Caco-2 (cell line): Measurements from ENCODE around the gene UNC119. TPM values are rescaled to one million over a fixed set of nuclear protein-coding genes. Genes with fewer than 3 reads are reported as not detected.

Source experiments
- BruUV-seq: library from RNA; stranded (reverse); fragments of 400-500 nt; replicated peaks from 2 replicates; lab custom pipeline; 2021; lab: Mats Ljungman, UMichigan
- CTCF ChIA-PET: fragments of 300-600 bp; sonication (Branson Sonifier 250); formaldehyde crosslinking; loops from one replicate; lab custom pipeline; 2022; ENCODE audit warnings: antibody characterized with exemption; lab: Charles Lee
- POLR2A ChIA-PET: fragments of 300-600 bp; sonication (Branson Sonifier 250); formaldehyde crosslinking; loops from one replicate; lab custom pipeline; 2022; ENCODE audit warnings: antibody characterized with exemption; lab: Charles Lee
- DNase-seq, 2 experiments: peaks; one replicate each; pipeline versions ENCODE4 v3.0.0 to v3.0.0-alpha.2; 2020 to 2022
- H3K27me3 ChIP-seq: replicated peaks from 2 replicates; pipeline ENCODE4 v1.6.0; 2011; ENCODE audit warnings: low read length; ENCODE audit not compliant: control insufficient read depth, insufficient read depth
- H3K36me3 ChIP-seq: 2 replicates; pipeline ENCODE4 v1.5.1; 2011; ENCODE audit warnings: low read length; ENCODE audit not compliant: control insufficient read depth, insufficient read depth
- H3K4me1 ChIP-seq: fragments of 250-450 bp; sonication (Bioruptor Pico); 2 replicates; pipeline ENCODE4 v1.5.1; 2020; ENCODE audit warnings: mild to moderate bottlenecking
- H3K4me3 ChIP-seq: 2 replicates; pipeline ENCODE4 v1.5.1; 2011; ENCODE audit warnings: low read depth, mild to moderate bottlenecking, control low read depth, low read length
- H3K9me3 ChIP-seq: fragments of 250-450 bp; sonication (Bioruptor Pico); 2 replicates; pipeline ENCODE4 v1.5.1; 2020; ENCODE audit warnings: mild to moderate bottlenecking, moderate library complexity
- H3K27ac Mint-ChIP-seq: one replicate; pipeline ENCODE4 v1.8.0; 2022; ENCODE audit warnings: mixed read lengths; ENCODE audit not compliant: unreplicated experiment
- H3K27me3 Mint-ChIP-seq: one replicate; pipeline ENCODE4 v1.8.0; 2022; ENCODE audit warnings: mixed read lengths; ENCODE audit not compliant: insufficient read depth, unreplicated experiment
- H3K36me3 Mint-ChIP-seq: one replicate; pipeline ENCODE4 v1.8.0; 2022; ENCODE audit warnings: mild to moderate bottlenecking, mixed read lengths; ENCODE audit not compliant: insufficient read depth, unreplicated experiment
- H3K4me1 Mint-ChIP-seq: one replicate; pipeline ENCODE4 v1.8.0; 2022; ENCODE audit warnings: low read depth, mixed read lengths; ENCODE audit not compliant: unreplicated experiment
- H3K4me3 Mint-ChIP-seq: one replicate; pipeline ENCODE4 v1.8.0; 2022; ENCODE audit warnings: mild to moderate bottlenecking, moderate library complexity, mixed read lengths; ENCODE audit not compliant: unreplicated experiment
- H3K9me3 Mint-ChIP-seq: one replicate; pipeline ENCODE4 v1.8.0; 2022; ENCODE audit warnings: mixed read lengths; ENCODE audit not compliant: unreplicated experiment
- CTCF ChIP-seq, 2 experiments: fragments of 200-600 bp in 1 of 2; IDR thresholded peaks; 1 replicate in 1 of 2; 2 replicates in 1 of 2; pipeline versions ENCODE4 v1.5.1 to v1.8.0; 2011 to 2022; ENCODE audit warnings: antibody characterized with exemption in 1 of 2, control low read depth in 1 of 2, inconsistent platforms in 1 of 2, low read depth in 1 of 2, low read length in 1 of 2, mild to moderate bottlenecking in 1 of 2, moderate library complexity in 1 of 2; ENCODE audit not compliant: insufficient read depth in 1 of 2, severe bottlenecking in 1 of 2, unreplicated experiment in 1 of 2
- intact Hi-C: fragments of 100-400 bp; cut with micrococcal nuclease; formaldehyde crosslinking; loops from one replicate; pipeline ENCODE4 v1.10.0; 2022; ENCODE audit not compliant: unreplicated experiment
- total RNA-seq: library from RNA; stranded (reverse); gene quantifications from 2 replicates; pipeline ENCODE4 v1.2.3, GENCODE V29; 2022

The UNC119 gene
- total RNA-seq, 1 experiment from 2014 or later: 40.5 TPM

- Mint-ChIP-seq H3K4me3 (no peak overlapping the region), H3K9me3 (no peaks in the 10 kb centered on the region)
- CTCF ChIA-PET: no interaction called here
Measured at GRCh38 chr17:28499364-28499664, 53.1 kb downstream of the UNC119 start.

GRCh38 chr17:28498652-28499363 is 53.6 kb downstream of the UNC119 start:
- POLR2A ChIA-PET: no interaction called here
- no TSS peak for BruUV-seq
- H3K4me3 Mint-ChIP-seq: no peak overlapping the region
- peaks cover 7% of the 10 kb centered on the region for H3K4me1 Mint-ChIP-seq
- Histone ChIP-seq H3K36me3 (no peaks in the 10 kb centered on the region), H3K4me1 (peaks cover 6% of the 10 kb centered on the region; the same call in 1 of the 2 replicates), H3K9me3 (no peaks in the 10 kb centered on the region), H3K4me3 (no peak overlapping the region), H3K27me3 (no peaks in the 10 kb centered on the region)
- H3K36me3 Mint-ChIP-seq: no peaks in the 10 kb centered on the region
- no peak for DNase-seq
- no peak for TF ChIP-seq CTCF (IDR thresholded peaks at IDR 0.05; ENCODE audit: insufficient read depth in 1 of 2, low read depth in 1 of 2, low read length in 1 of 2, severe bottlenecking in 1 of 2, unreplicated experiment in 1 of 2)
- H3K27me3 Mint-ChIP-seq: no peaks in the 10 kb centered on the region
- intact Hi-C loops: no loop called here
- no peak overlapping the region for H3K27ac Mint-ChIP-seq
- CTCF ChIA-PET: no interaction called here
- H3K9me3 Mint-ChIP-seq: no peaks in the 10 kb centered on the region

More at GRCh38 chr17:28499364-28499664, 53.1 kb downstream of the UNC119 start:
- Histone ChIP-seq H3K27me3 (no peaks in the 10 kb centered on the region), H3K9me3 (no peaks in the 10 kb centered on the region), H3K4me1 (peaks cover 6% of the 10 kb centered on the region; the same call in 1 of the 2 replicates), H3K4me3 (no peak overlapping the region), H3K36me3 (no peaks in the 10 kb centered on the region)
- TF ChIP-seq CTCF (IDR thresholded peaks at IDR 0.05; ENCODE audit: insufficient read depth in 1 of 2, low read depth in 1 of 2, low read length in 1 of 2, severe bottlenecking in 1 of 2, unreplicated experiment in 1 of 2): no peak
- Mint-ChIP-seq H3K4me1 (peaks cover 7% of the 10 kb centered on the region), H3K27ac (no peak overlapping the region), H3K27me3 (no peaks in the 10 kb centered on the region), H3K36me3 (no peaks in the 10 kb centered on the region)
- intact Hi-C loops: no loop called here
- POLR2A ChIA-PET: no interaction called here
- no peak for DNase-seq
- BruUV-seq: no TSS peak

DNA sequence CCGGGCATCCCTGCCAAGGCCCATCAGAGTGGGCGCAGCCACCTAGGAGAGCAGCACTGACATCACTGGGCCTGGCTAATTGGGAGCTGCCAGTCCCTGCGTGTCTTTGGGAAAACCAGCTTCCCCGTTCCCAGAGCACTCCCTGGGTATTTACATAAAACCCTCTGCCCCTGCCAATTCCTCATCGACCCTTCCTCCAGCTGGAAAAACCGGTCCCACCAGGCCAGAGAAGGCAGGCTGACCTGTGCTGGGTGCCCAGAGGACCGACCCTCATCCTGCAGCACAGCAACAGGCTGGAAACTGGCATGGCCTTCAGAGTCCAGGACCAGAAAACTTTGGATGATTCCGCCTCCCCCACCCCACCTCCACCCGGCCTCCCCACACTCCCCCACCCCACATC is 54.5 kb downstream of the UNC119 start:
- peak; percentile 49 to 54 for DNase-seq
- H3K9me3 Mint-ChIP-seq: no peaks in the 10 kb centered on the region
- H3K36me3 ChIP-seq: no peaks in the 10 kb centered on the region
- H3K27me3 Mint-ChIP-seq: no peaks in the 10 kb centered on the region
- CTCF ChIA-PET: interaction anchor here (1.4 kb wide), 1 partner anchor 38 kb away, joined by 3 read pairs; no protein-coding TSS in a partner anchor
- peaks cover 7% of the 10 kb centered on the region for H3K4me1 Mint-ChIP-seq
- no peaks in the 10 kb centered on the region for H3K27me3 ChIP-seq
- H3K4me1 ChIP-seq: peaks cover 6% of the 10 kb centered on the region; the same call in 1 of the 2 replicates
- BruUV-seq: no TSS peak
- H3K36me3 Mint-ChIP-seq: no peaks in the 10 kb centered on the region
- H3K9me3 ChIP-seq: no peaks in the 10 kb centered on the region
- no peak overlapping the region for H3K27ac Mint-ChIP-seq
- H3K4me3 ChIP-seq: no peak overlapping the region
- TF ChIP-seq CTCF (IDR thresholded peaks at IDR 0.05; ENCODE audit: insufficient read depth in 1 of 2, low read depth in 1 of 2, low read length in 1 of 2, severe bottlenecking in 1 of 2, unreplicated experiment in 1 of 2): no peak
- intact Hi-C loops: no loop called here
- POLR2A ChIA-PET: no interaction called here
- H3K4me3 Mint-ChIP-seq: no peak overlapping the region

Other genes starting within 250 kb of the UNC119 start
- 313 and 342 TPM in 2 replicates for gene TMEM97, start 233.4 kb downstream of the UNC119 start, total RNA-seq
- 86.3 and 89.9 TPM in 2 replicates for gene IFT20, start 217.2 kb downstream of the UNC119 start, total RNA-seq
- 105 and 119 TPM in 2 replicates for gene TNFAIP1, start 216.9 kb downstream of the UNC119 start, total RNA-seq
- 257 and 265 TPM in 2 replicates for gene POLDIP2, start 195.1 kb downstream of the UNC119 start, total RNA-seq
- gene SEBOX, start 187.4 kb downstream of the UNC119 start, total RNA-seq: not detected in 2 replicates
- gene VTN, start 182.3 kb downstream of the UNC119 start, total RNA-seq: 273 and 298 TPM in 2 replicates
- gene SARM1, start 180.9 kb downstream of the UNC119 start, total RNA-seq: 32.8 and 34.4 TPM in 2 replicates
- gene SLC46A1, start 146.4 kb downstream of the UNC119 start, total RNA-seq: 114 and 128 TPM in 2 replicates
- gene SLC13A2, start 79.0 kb downstream of the UNC119 start, total RNA-seq: 0.42 and 0.57 TPM in 2 replicates
- 0.26 and 0.48 TPM in 2 replicates for gene FOXN1, start 46.3 kb downstream of the UNC119 start, total RNA-seq
- 78.2 and 99.6 TPM in 2 replicates for gene PIGS, start 18.9 kb upstream of the UNC119 start, total RNA-seq
- gene ALDOC, start 24.3 kb upstream of the UNC119 start, total RNA-seq: 16.3 and 17.7 TPM in 2 replicates
- gene SPAG5, start 46.4 kb upstream of the UNC119 start, total RNA-seq: 113 TPM in 2 replicates
- 15.7 and 18.9 TPM in 2 replicates for gene RSKR, start 61.6 kb upstream of the UNC119 start, total RNA-seq
- gene BLTP2, start 92.5 kb upstream of the UNC119 start, total RNA-seq: 154 and 176 TPM in 2 replicates
- 63.5 and 64.9 TPM in 2 replicates for gene SDF2, start 109.3 kb upstream of the UNC119 start, total RNA-seq
- gene SUPT6H, start 109.6 kb upstream of the UNC119 start, total RNA-seq: 127 and 129 TPM in 2 replicates
- gene PROCA1, start 159.3 kb upstream of the UNC119 start, total RNA-seq: 4.1 and 4.4 TPM in 2 replicates
- 1.2 and 1.8 TPM in 2 replicates for gene RAB34, start 165.2 kb upstream of the UNC119 start, total RNA-seq
- gene RPL23A, start 167.4 kb upstream of the UNC119 start, total RNA-seq: 1,980 and 2,181 TPM in 2 replicates
- 31.7 and 37.9 TPM in 2 replicates for gene TLCD1, start 173.6 kb upstream of the UNC119 start, total RNA-seq
- gene NEK8, start 176.2 kb upstream of the UNC119 start, total RNA-seq: 11.0 and 13.4 TPM in 2 replicates
- 140 and 154 TPM in 2 replicates for gene TRAF4, start 191.4 kb upstream of the UNC119 start, total RNA-seq